Activated T-helper 1 cell treated with Interleukin-2 at 50 U/mL for 16 hours (primary cell): ENCODE results near the gene LYPD6.

Experiments used
- DNase-seq: peaks from one replicate; pipeline ENCODE4 v3.0.0-alpha.2; 2020; ENCODE audit warnings: low read depth

Gene LYPD6

GRCh38 chr2:149410701-149411484, 80.5 kb downstream of the LYPD6 start:
- DNase-seq = no peak

GRCh38 chr2:149413487-149413886, 83.1 kb downstream of the LYPD6 start:
- DNase-seq = no peak

GRCh38 chr2:149415086-149415485, 84.7 kb downstream of the LYPD6 start:
- DNase-seq = no peak

GRCh38 chr2:149418065-149418464, 87.7 kb downstream of the LYPD6 start:
- DNase-seq = no peak

GRCh38 chr2:149420053-149420963, 89.9 kb downstream of the LYPD6 start:
- no peak for DNase-seq

- no peak for DNase-seq
These were observed 91.4 kb downstream of the LYPD6 start for GRCh38 chr2:149421791-149422190.

- no peak for DNase-seq
These were observed 92.1 kb downstream of the LYPD6 start for GRCh38 chr2:149422337-149422990.

GRCh38 chr2:149422991-149423338, 92.6 kb downstream of the LYPD6 start:
- no peak for DNase-seq

- no peak for DNase-seq
These were observed 93.2 kb downstream of the LYPD6 start for GRCh38 chr2:149423630-149424029.

- no peak for DNase-seq
These were observed 97.0 kb downstream of the LYPD6 start for GRCh38 chr2:149427387-149427786.

GRCh38 chr2:149428783-149429182, 98.4 kb downstream of the LYPD6 start:
- DNase-seq = no peak

GRCh38 chr2:149430743-149431736, 100.7 kb downstream of the LYPD6 start:
- DNase-seq = no peak

GRCh38 chr2:149438330-149438960, 108.1 kb downstream of the LYPD6 start:
- DNase-seq = no peak

GRCh38 chr2:149441255-149441654, 110.9 kb downstream of the LYPD6 start:
- DNase-seq = no peak

GRCh38 chr2:149442346-149442745, 112.0 kb downstream of the LYPD6 start:
- no peak for DNase-seq

- no peak for DNase-seq
These were observed 112.8 kb downstream of the LYPD6 start for GRCh38 chr2:149443150-149443549.

- no peak for DNase-seq
These were observed 116.4 kb downstream of the LYPD6 start for GRCh38 chr2:149446748-149447147.

- DNase-seq = no peak
These were observed 117.9 kb downstream of the LYPD6 start for GRCh38 chr2:149448315-149448714.

GRCh38 chr2:149449017-149449416, 118.6 kb downstream of the LYPD6 start:
- no peak for DNase-seq

GRCh38 chr2:149451417-149452165, 121.2 kb downstream of the LYPD6 start:
- DNase-seq = no peak
